Neural progenitor cell (in vitro differentiated cells): ENCODE data around the gene JAK2.

Source experiments
- CTCF ChIP-seq: fragments of 200-600 bp; sonication (generic); IDR thresholded peaks from 2 replicates; pipeline ENCODE4 v1.5.1; 2017; ENCODE audit warnings: antibody characterized with exemption, mild to moderate bottlenecking
- EZH2 ChIP-seq: fragments of 200-600 bp; sonication (generic); IDR thresholded peaks from 2 replicates; pipeline ENCODE4 v1.6.1; 2017; ENCODE audit warnings: antibody characterized with exemption, mild to moderate bottlenecking, moderate library complexity
- EZH2phosphoT487 ChIP-seq: fragments of 200-600 bp; sonication (generic); IDR thresholded peaks from 2 replicates; pipeline ENCODE4 v1.6.1; 2017; ENCODE audit warnings: antibody characterized with exemption

GRCh38 chr9:4962085-4962484 lies 23.0 kb upstream of the JAK2 start:
- TF ChIP-seq CTCF: no peak
- no peak for TF ChIP-seq EZH2
- no peak for TF ChIP-seq EZH2phosphoT487
